Chondrocyte (in vitro differentiated cells): ENCODE measurements around the gene CROT. TPM values are rescaled to one million over a fixed set of nuclear protein-coding genes. Genes with fewer than 3 reads are reported as not detected.

Experiments
- DNase-seq: peaks from one replicate; pipeline ENCODE4 v3.0.0; 2021; ENCODE audit warnings: mixed read lengths, low spot score
- H3K27ac Mint-ChIP-seq: one replicate; pipeline ENCODE4 v1.8.0; 2021; ENCODE audit warnings: mild to moderate bottlenecking, moderate library complexity, mixed read lengths; ENCODE audit not compliant: unreplicated experiment
- H3K27me3 Mint-ChIP-seq: 2 replicates; pipeline ENCODE4 v1.8.0; 2021; ENCODE audit warnings: low read depth, mixed read lengths
- H3K36me3 Mint-ChIP-seq: 2 replicates; pipeline ENCODE4 v1.8.0; 2021; ENCODE audit warnings: low read depth, mixed read lengths
- H3K4me1 Mint-ChIP-seq: 2 replicates; pipeline ENCODE4 v1.8.0; 2021; ENCODE audit warnings: low read depth, mild to moderate bottlenecking, mixed read lengths
- H3K4me3 Mint-ChIP-seq: one replicate; pipeline ENCODE4 v1.8.0; 2021; ENCODE audit warnings: mild to moderate bottlenecking, moderate library complexity, mixed read lengths; ENCODE audit not compliant: unreplicated experiment
- H3K9me3 Mint-ChIP-seq: 2 replicates; pipeline ENCODE4 v1.8.0; 2021; ENCODE audit warnings: low read depth, mixed read lengths
- total RNA-seq: library from RNA; stranded (reverse); gene quantifications from 3 replicates; pipeline ENCODE4 v1.2.1, GENCODE V29; 2021
- TF ChIP-seq, protein P1 (sequence below): fragments of 200-600 bp; sonication (generic); IDR thresholded peaks from 2 replicates; pipeline ENCODE4 v1.5.0; 2021; ENCODE audit warnings: antibody characterized with exemption, mild to moderate bottlenecking, moderate library complexity

Gene CROT
- total RNA-seq, 1 donor from 2014 or later, result 12.6 TPM

DNA sequence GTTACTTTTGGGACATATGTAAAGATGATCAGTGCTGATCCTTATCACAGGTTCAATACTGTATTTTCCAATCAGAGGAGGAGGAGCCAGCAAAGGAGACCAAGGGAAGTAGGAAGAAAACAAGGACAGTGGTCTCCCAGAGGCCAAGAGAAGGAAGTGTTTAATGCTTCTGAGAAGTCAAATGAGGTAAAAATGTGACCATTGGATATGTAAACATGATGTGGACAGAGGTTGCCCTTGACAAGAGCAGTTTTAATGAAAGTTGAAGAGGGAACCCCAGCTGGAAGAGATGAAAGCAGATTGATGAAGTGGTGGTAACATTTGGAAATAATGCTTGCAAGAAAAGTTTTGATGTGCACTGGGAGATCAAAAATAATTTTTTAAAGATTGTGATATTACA is 18.8 kb downstream of the CROT start:
- no peaks in the 10 kb centered on the region for H3K36me3 Mint-ChIP-seq
- TF ChIP-seq, protein P1, sequence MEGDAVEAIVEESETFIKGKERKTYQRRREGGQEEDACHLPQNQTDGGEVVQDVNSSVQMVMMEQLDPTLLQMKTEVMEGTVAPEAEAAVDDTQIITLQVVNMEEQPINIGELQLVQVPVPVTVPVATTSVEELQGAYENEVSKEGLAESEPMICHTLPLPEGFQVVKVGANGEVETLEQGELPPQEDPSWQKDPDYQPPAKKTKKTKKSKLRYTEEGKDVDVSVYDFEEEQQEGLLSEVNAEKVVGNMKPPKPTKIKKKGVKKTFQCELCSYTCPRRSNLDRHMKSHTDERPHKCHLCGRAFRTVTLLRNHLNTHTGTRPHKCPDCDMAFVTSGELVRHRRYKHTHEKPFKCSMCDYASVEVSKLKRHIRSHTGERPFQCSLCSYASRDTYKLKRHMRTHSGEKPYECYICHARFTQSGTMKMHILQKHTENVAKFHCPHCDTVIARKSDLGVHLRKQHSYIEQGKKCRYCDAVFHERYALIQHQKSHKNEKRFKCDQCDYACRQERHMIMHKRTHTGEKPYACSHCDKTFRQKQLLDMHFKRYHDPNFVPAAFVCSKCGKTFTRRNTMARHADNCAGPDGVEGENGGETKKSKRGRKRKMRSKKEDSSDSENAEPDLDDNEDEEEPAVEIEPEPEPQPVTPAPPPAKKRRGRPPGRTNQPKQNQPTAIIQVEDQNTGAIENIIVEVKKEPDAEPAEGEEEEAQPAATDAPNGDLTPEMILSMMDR, result no peak
- DNase-seq, result no peak
- no peaks in the 10 kb centered on the region for H3K9me3 Mint-ChIP-seq
- H3K4me1 Mint-ChIP-seq, result peaks cover 3% of the 10 kb centered on the region
- no peak overlapping the region for H3K27ac Mint-ChIP-seq
- H3K27me3 Mint-ChIP-seq, result no peaks in the 10 kb centered on the region
- no peak overlapping the region for H3K4me3 Mint-ChIP-seq

GRCh38 chr7:87369216-87369615 is 23.8 kb downstream of the CROT start:
- H3K27ac Mint-ChIP-seq, result no peak overlapping the region
- peaks cover 5% of the 10 kb centered on the region for H3K4me1 Mint-ChIP-seq
- no peak for DNase-seq
- no peaks in the 10 kb centered on the region for H3K27me3 Mint-ChIP-seq
- peaks cover 4% of the 10 kb centered on the region for H3K36me3 Mint-ChIP-seq
- no peak overlapping the region for H3K4me3 Mint-ChIP-seq
- TF ChIP-seq, protein P1, result no peak
- no peaks in the 10 kb centered on the region for H3K9me3 Mint-ChIP-seq

GRCh38 chr7:87370660-87371180 is 25.3 kb downstream of the CROT start:
- H3K27me3 Mint-ChIP-seq, result no peaks in the 10 kb centered on the region
- peak overlapping the region; percentile 19 for H3K27ac Mint-ChIP-seq
- TF ChIP-seq, protein P1, result no peak
- H3K9me3 Mint-ChIP-seq, result no peaks in the 10 kb centered on the region
- H3K4me3 Mint-ChIP-seq, result no peak overlapping the region
- H3K36me3 Mint-ChIP-seq, result peaks cover 4% of the 10 kb centered on the region
- H3K4me1 Mint-ChIP-seq, result peaks cover 5% of the 10 kb centered on the region
- no peak for DNase-seq

- Mint-ChIP-seq H3K27me3 (no peaks in the 10 kb centered on the region), H3K4me1 (peaks cover 1% of the 10 kb centered on the region), H3K36me3 (peaks cover 8% of the 10 kb centered on the region), H3K9me3 (no peaks in the 10 kb centered on the region), H3K4me3 (no peak overlapping the region), H3K27ac (no peak overlapping the region)
- TF ChIP-seq, protein P1, result no peak
- no peak for DNase-seq
Measured at GRCh38 chr7:87375662-87376435, 30.4 kb downstream of the CROT start.

DNA sequence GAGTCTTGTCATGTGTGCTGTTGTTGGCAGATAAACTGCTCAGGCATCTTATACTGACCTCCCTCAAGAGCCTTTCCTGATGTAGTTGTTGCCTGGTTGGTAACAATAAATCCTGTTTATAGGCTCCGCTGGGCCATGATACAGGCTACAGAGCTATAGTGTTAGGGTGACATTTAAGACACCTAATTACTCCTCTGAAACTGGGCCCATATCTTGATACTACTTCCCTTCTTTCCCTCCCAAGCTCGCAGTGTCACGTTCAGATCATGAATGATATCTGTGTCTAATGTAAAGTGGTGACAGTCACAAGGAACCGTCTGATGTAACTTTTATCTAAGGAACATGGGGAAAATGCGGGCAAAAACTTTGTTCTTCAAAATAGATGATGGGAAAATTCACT is 35.4 kb downstream of the CROT start:
- no peaks in the 10 kb centered on the region for H3K4me1 Mint-ChIP-seq
- H3K4me3 Mint-ChIP-seq, result no peak overlapping the region
- H3K27me3 Mint-ChIP-seq, result no peaks in the 10 kb centered on the region
- no peak overlapping the region for H3K27ac Mint-ChIP-seq
- peaks cover 26% of the 10 kb centered on the region for H3K36me3 Mint-ChIP-seq
- TF ChIP-seq, protein P1, result no peak
- H3K9me3 Mint-ChIP-seq, result peaks cover 12% of the 10 kb centered on the region
- DNase-seq, result no peak
